NT2/D1 (cell line): ENCODE results near the gene SREBF2.

ENCODE experiments used
- DNase-seq: peaks from one replicate; pipeline ENCODE4 v3.0.0-alpha.2; 2011; ENCODE audit warnings: low read depth, low spot score
- H3K27me3 ChIP-seq: 2 replicates; pipeline ENCODE4 v1.6.0; 2011; ENCODE audit warnings: mild to moderate bottlenecking; ENCODE audit not compliant: insufficient read length, insufficient read depth
- H3K36me3 ChIP-seq: 2 replicates; pipeline ENCODE4 v1.6.1; 2011; ENCODE audit warnings: mild to moderate bottlenecking, low read length, mixed read lengths; ENCODE audit not compliant: insufficient read depth, insufficient read length
- H3K4me1 ChIP-seq: 2 replicates; pipeline ENCODE4 v1.5.1; 2011; ENCODE audit not compliant: insufficient read depth, insufficient read length
- H3K4me3 ChIP-seq: 2 replicates; pipeline ENCODE4 v1.5.1; 2011; ENCODE audit warnings: low read depth; ENCODE audit not compliant: insufficient read length
- H3K9ac ChIP-seq: 2 replicates; pipeline ENCODE4 v1.6.0; 2011; ENCODE audit warnings: low read depth; ENCODE audit not compliant: insufficient read length
- H3K9me3 ChIP-seq: 2 replicates; pipeline ENCODE4 v1.5.1; 2011; ENCODE audit warnings: mild to moderate bottlenecking, low read length; ENCODE audit not compliant: insufficient read depth
- SUZ12 ChIP-seq: IDR thresholded peaks from 2 replicates; pipeline ENCODE4 v1.6.1; 2011; ENCODE audit not compliant: insufficient read length, insufficient read depth; ENCODE audit errors: extremely low read depth
- YY1 ChIP-seq: IDR thresholded peaks from 2 replicates; pipeline ENCODE4 v1.6.1; 2011; ENCODE audit not compliant: insufficient read length, insufficient read depth
- ZNF274 ChIP-seq: IDR thresholded peaks from 2 replicates; pipeline ENCODE4 v1.6.1; 2011; ENCODE audit warnings: mild to moderate bottlenecking, low read depth, low read length

Gene SREBF2

GRCh38 chr22:41815716-41816115 is 17.2 kb upstream of the SREBF2 start:
- Histone ChIP-seq H3K9me3 (no peaks in the 10 kb centered on the region), H3K36me3 (peaks cover 48% of the 10 kb centered on the region)
- DNase-seq = no peak

GRCh38 chr22:41816241-41816640 is 16.7 kb upstream of the SREBF2 start:
- Histone ChIP-seq H3K4me1 (peaks cover 3% of the 10 kb centered on the region), H3K9ac (no peak overlapping the region), H3K27me3 (no peaks in the 10 kb centered on the region), H3K9me3 (no peaks in the 10 kb centered on the region), H3K4me3 (no peak overlapping the region), H3K36me3 (peaks cover 45% of the 10 kb centered on the region)
- no peak for DNase-seq
- TF ChIP-seq ZNF274 (no peak), SUZ12 (no peak), YY1 (no peak)

More at GRCh38 chr22:41815716-41816115, 17.2 kb upstream of the SREBF2 start:
- no peak overlapping the region for H3K9ac ChIP-seq
- TF ChIP-seq SUZ12 (no peak), ZNF274 (no peak), YY1 (no peak)
- no peaks in the 10 kb centered on the region for H3K27me3 ChIP-seq
- peaks cover 3% of the 10 kb centered on the region for H3K4me1 ChIP-seq
- H3K4me3 ChIP-seq = no peak overlapping the region

- no peak for DNase-seq
- Histone ChIP-seq H3K36me3 (peaks cover 45% of the 10 kb centered on the region), H3K9ac (no peak overlapping the region), H3K27me3 (no peaks in the 10 kb centered on the region), H3K4me3 (no peak overlapping the region), H3K4me1 (peaks cover 3% of the 10 kb centered on the region), H3K9me3 (no peaks in the 10 kb centered on the region)
- TF ChIP-seq YY1 = no peak
- TF ChIP-seq SUZ12 = no peak
- TF ChIP-seq ZNF274 = no peak
These were observed 16.0 kb upstream of the SREBF2 start for GRCh38 chr22:41816871-41817270.

GRCh38 chr22:41818011-41818410 is 14.9 kb upstream of the SREBF2 start:
- TF ChIP-seq YY1 = no peak
- TF ChIP-seq SUZ12 = no peak
- TF ChIP-seq ZNF274 = no peak
- no peaks in the 10 kb centered on the region for H3K27me3 ChIP-seq
- peaks cover 42% of the 10 kb centered on the region for H3K36me3 ChIP-seq
- no peak overlapping the region for H3K9ac ChIP-seq
- H3K4me3 ChIP-seq = no peak overlapping the region
- no peak for DNase-seq
- H3K4me1 ChIP-seq = peaks cover 7% of the 10 kb centered on the region
- H3K9me3 ChIP-seq = no peaks in the 10 kb centered on the region

- no peak overlapping the region for H3K4me3 ChIP-seq
- H3K27me3 ChIP-seq = no peaks in the 10 kb centered on the region
- no peak overlapping the region for H3K9ac ChIP-seq
- H3K4me1 ChIP-seq = peaks cover 8% of the 10 kb centered on the region
- no peak for TF ChIP-seq ZNF274
- no peak for TF ChIP-seq SUZ12
- no peak for TF ChIP-seq YY1
- no peak for DNase-seq
- peaks cover 36% of the 10 kb centered on the region for H3K36me3 ChIP-seq
- H3K9me3 ChIP-seq = no peaks in the 10 kb centered on the region
These were observed 14.3 kb upstream of the SREBF2 start for GRCh38 chr22:41818596-41818995.

GRCh38 chr22:41819257-41819656 is 13.6 kb upstream of the SREBF2 start:
- H3K4me1 ChIP-seq = peaks cover 14% of the 10 kb centered on the region
- peaks cover 31% of the 10 kb centered on the region for H3K36me3 ChIP-seq
- H3K9ac ChIP-seq = no peak overlapping the region
- no peak overlapping the region for H3K4me3 ChIP-seq
- H3K27me3 ChIP-seq = no peaks in the 10 kb centered on the region
- H3K9me3 ChIP-seq = no peaks in the 10 kb centered on the region
- no peak for DNase-seq
- TF ChIP-seq ZNF274 (no peak), SUZ12 (no peak), YY1 (no peak)

GRCh38 chr22:41820447-41820846 is 12.5 kb upstream of the SREBF2 start:
- no peaks in the 10 kb centered on the region for H3K9me3 ChIP-seq
- no peak for DNase-seq
- no peak overlapping the region for H3K4me3 ChIP-seq
- H3K4me1 ChIP-seq = peaks cover 14% of the 10 kb centered on the region
- TF ChIP-seq ZNF274 = no peak
- no peak for TF ChIP-seq YY1
- TF ChIP-seq SUZ12 = no peak
- no peaks in the 10 kb centered on the region for H3K27me3 ChIP-seq
- H3K36me3 ChIP-seq = peaks cover 27% of the 10 kb centered on the region
- H3K9ac ChIP-seq = no peak overlapping the region
